Ishikawa (cell line): ENCODE results near the gene SRP9.
A peak's percentile ranks its signal among the peaks of the same experiment; 100 is the strongest.

Source experiments
- CEBPB ChIP-seq: IDR thresholded peaks from 2 replicates; pipeline ENCODE4 v1.6.1; 2012
- CREB1 ChIP-seq: IDR thresholded peaks from 2 replicates; pipeline ENCODE4 v1.6.1; 2012; ENCODE audit warnings: low read depth
- EGR1 ChIP-seq: IDR thresholded peaks from 2 replicates; pipeline ENCODE4 v1.6.1; 2012
- EP300 ChIP-seq: IDR thresholded peaks from 2 replicates; pipeline ENCODE4 v1.6.1; 2012; ENCODE audit warnings: borderline replicate concordance
- FOXM1 ChIP-seq: IDR thresholded peaks from 2 replicates; pipeline ENCODE4 v1.6.1; 2012; ENCODE audit warnings: low read depth, borderline replicate concordance
- MAX ChIP-seq: IDR thresholded peaks from 2 replicates; pipeline ENCODE4 v1.6.1; 2012
- NFIC ChIP-seq: IDR thresholded peaks from 2 replicates; pipeline ENCODE4 v1.6.1; 2012
- RAD21 ChIP-seq: IDR thresholded peaks from 2 replicates; pipeline ENCODE4 v1.6.1; 2012; ENCODE audit warnings: low read depth
- REST ChIP-seq: IDR thresholded peaks from 2 replicates; pipeline ENCODE4 v1.6.1; 2012; ENCODE audit warnings: low read depth, mild to moderate bottlenecking
- TAF1 ChIP-seq: IDR thresholded peaks from 2 replicates; pipeline ENCODE4 v1.6.1; 2012; ENCODE audit warnings: low read depth, mild to moderate bottlenecking
- TCF12 ChIP-seq: IDR thresholded peaks from 2 replicates; pipeline ENCODE4 v1.6.1; 2012; ENCODE audit warnings: low read depth
- TEAD4 ChIP-seq: IDR thresholded peaks from 2 replicates; pipeline ENCODE4 v1.6.1; 2012
- USF1 ChIP-seq: IDR thresholded peaks from 2 replicates; pipeline ENCODE4 v1.6.1; 2012
- YY1 ChIP-seq: IDR thresholded peaks from 2 replicates; pipeline ENCODE4 v1.6.1; 2012; ENCODE audit warnings: low read depth
- ZBTB7A ChIP-seq: IDR thresholded peaks from 2 replicates; pipeline ENCODE4 v1.6.1; 2012; ENCODE audit warnings: low read depth

Gene SRP9

GRCh38 chr1:225757927-225758656 lies 19.5 kb upstream of the SRP9 start:
- TF ChIP-seq REST (no peak), TCF12 (0 out of 2 replicates have a peak, but pooled peaks have one; percentile 27), NFIC (peak; percentile 65)

GRCh38 chr1:225760531-225760930 lies 17.1 kb upstream of the SRP9 start:
- TF ChIP-seq MAX = no peak
- no peak for TF ChIP-seq CEBPB
- no peak for TF ChIP-seq TCF12
- no peak for TF ChIP-seq ZBTB7A
- TF ChIP-seq YY1 = no peak
- no peak for TF ChIP-seq FOXM1
- no peak for TF ChIP-seq REST
- TF ChIP-seq TAF1 = no peak
- no peak for TF ChIP-seq CREB1
- no peak for TF ChIP-seq EP300
- TF ChIP-seq RAD21 = no peak
- no peak for TF ChIP-seq NFIC
- TF ChIP-seq TEAD4 = no peak
- no peak for TF ChIP-seq EGR1

GRCh38 chr1:225762002-225762441 lies 15.6 kb upstream of the SRP9 start:
- TF ChIP-seq EP300 (no peak), TAF1 (no peak), FOXM1 (no peak), USF1 (no peak), CEBPB (no peak), TCF12 (no peak), YY1 (no peak), NFIC (no peak), REST (no peak), CREB1 (no peak), TEAD4 (no peak), ZBTB7A (no peak), EGR1 (no peak), RAD21 (no peak)

GRCh38 chr1:225762444-225762843 lies 15.2 kb upstream of the SRP9 start:
- no peak for TF ChIP-seq TEAD4
- no peak for TF ChIP-seq MAX
- no peak for TF ChIP-seq TCF12
- no peak for TF ChIP-seq CREB1
- no peak for TF ChIP-seq EP300
- TF ChIP-seq FOXM1 = no peak
- no peak for TF ChIP-seq USF1
- TF ChIP-seq REST = no peak
- no peak for TF ChIP-seq RAD21
- no peak for TF ChIP-seq ZBTB7A
- no peak for TF ChIP-seq CEBPB
- no peak for TF ChIP-seq NFIC
- TF ChIP-seq TAF1 = no peak
- TF ChIP-seq YY1 = no peak
